Motor neuron (in vitro differentiated cells): ENCODE results near the gene SART3. TPM values are rescaled to one million over a fixed set of nuclear protein-coding genes. Genes with fewer than 3 reads are reported as not detected.

Experiments
- ATAC-seq, 8 experiments: fragments of 200-7000 bp; cut with Tn5 transposase; replicated peaks in 6 of 8; 2 replicates each; pipeline ENCODE4 v1.8.0; 2021; ENCODE audit warnings: mild to moderate bottlenecking in 8 of 8, moderate library complexity in 8 of 8
- H3K27ac ChIP-seq, 2 donors: fragments of 250-450 bp; sonication (Bioruptor Pico); 2 replicates each; pipeline ENCODE4 v1.9.0; 2021; ENCODE audit warnings: antibody characterized with exemption in 2 of 2, mild to moderate bottlenecking in 2 of 2, moderate library complexity in 1 of 2
- H3K4me1 ChIP-seq, 2 donors: fragments of 250-450 bp; sonication (Bioruptor Pico); replicated peaks in 1 of 2; 2 replicates each; pipeline ENCODE4 v1.6.1; 2021; ENCODE audit warnings: antibody characterized with exemption in 2 of 2, mild to moderate bottlenecking in 2 of 2, moderate library complexity in 1 of 2
- H3K4me3 ChIP-seq, 5 donors: fragments of 250-450 bp; sonication (Bioruptor Pico); 2 replicates each; pipeline ENCODE4 v1.9.0; 2021; ENCODE audit warnings: antibody characterized with exemption in 5 of 5, mild to moderate bottlenecking in 5 of 5, moderate library complexity in 4 of 5
- WGBS, 10 experiments: fragments of 450-650 bp; shearing (Covaris generic); methylation state at CpG; one replicate each; pipeline ENCODE4 v1.0.0; 2022; 5-methylcytosine and 5-hydroxymethylcytosine counted together
- in situ Hi-C, 9 experiments: fragments of 400-800 bp; cut with MboI; loops; one replicate each; pipeline ENCODE4 v1.15.0; 2021; ENCODE audit warnings: low sequenced_read_pairs in 9 of 9, low pct_unique_long_range_greater_than_20kb in 2 of 9; ENCODE audit not compliant: unreplicated experiment in 9 of 9
- total RNA-seq, 8 experiments: library from RNA; unstranded; fragments of 300-600 nt; gene quantifications; 2 replicates each; pipeline versions ENCODE4 v1.2.3 to v1.2.4, GENCODE V29; 2022

The SART3 gene
- total RNA-seq, 8 experiments from 2014 or later = 39.7 to 68.7 (median 46.1) TPM

GRCh38 chr12:108538616-108539195 is 22.3 kb downstream of the SART3 start:
- in situ Hi-C loops = loop anchor here in 1 of 9 experiments (25.0 kb wide), 1 partner anchor 801 kb away; no protein-coding TSS in a partner anchor
- Histone ChIP-seq H3K4me3 (no peak overlapping the region), H3K27ac (no peak overlapping the region), H3K4me1 (no peaks in the 10 kb centered on the region)
- no peak for ATAC-seq
- WGBS, 10 experiments = 71 to 100% (median 93%) methylated on average over 1 to 10 of the region's 10 CpGs

GRCh38 chr12:108538146-108538545 is 22.8 kb downstream of the SART3 start:
- in situ Hi-C loops = loop anchor here in 1 of 9 experiments (25.0 kb wide), 1 partner anchor 801 kb away; no protein-coding TSS in a partner anchor
- no peak overlapping the region for H3K27ac ChIP-seq
- no peak overlapping the region for H3K4me3 ChIP-seq
- no peaks in the 10 kb centered on the region for H3K4me1 ChIP-seq
- WGBS, 10 experiments = 66 to 93% (median 86%) methylated on average over 4 to 6 of the region's 6 CpGs; no CpG with 5 or more reads in 1 of the 10 experiments
- no peak for ATAC-seq

- peak in 1 of 8 experiments; percentile 44 for ATAC-seq
- WGBS, 10 experiments = 78 to 100% (median 96%) methylated on average over 3 to 13 of the region's 15 CpGs; no CpG with 5 or more reads in 1 of the 10 experiments
- Histone ChIP-seq H3K4me1 (peaks cover 0 to under 1% of the 10 kb centered on the region in 2 donors), H3K27ac (no peak overlapping the region), H3K4me3 (no peak overlapping the region)
- in situ Hi-C loops = loop anchor here in 1 of 9 experiments (25.0 kb wide), 1 partner anchor 795 kb away; no protein-coding TSS in a partner anchor
These were observed 28.8 kb downstream of the SART3 start for GRCh38 chr12:108531929-108532848.

- no peak overlapping the region for H3K4me3 ChIP-seq
- H3K4me1 ChIP-seq = peaks cover 0 to 6% of the 10 kb centered on the region in 2 donors
- in situ Hi-C loops = loop anchor here in 1 of 9 experiments (25.0 kb wide), 1 partner anchor 793 kb away; no protein-coding TSS in a partner anchor
- 77 to 100% (median 93%) methylated on average over 3 to 9 of the region's 9 CpGs; no CpG with 5 or more reads in 1 of the 10 experiments for WGBS, 10 experiments
- H3K27ac ChIP-seq = no peak overlapping the region
- no peak for ATAC-seq
These were observed 30.8 kb downstream of the SART3 start for GRCh38 chr12:108530161-108530560.

- in situ Hi-C loops = loop anchor here in 1 of 9 experiments (25.0 kb wide), 1 partner anchor 790 kb away; no protein-coding TSS in a partner anchor
- Histone ChIP-seq H3K4me1 (peaks cover 0 to 6% of the 10 kb centered on the region in 2 donors), H3K4me3 (no peak overlapping the region), H3K27ac (no peak overlapping the region)
- 0 to 100% (median 90%) methylated on average over 1 to 4 of the region's 6 CpGs; no CpG with 5 or more reads in 3 of the 10 experiments for WGBS, 10 experiments
- ATAC-seq = peak in 2 of 8 experiments; percentile 50 to 54
These were observed 33.8 kb downstream of the SART3 start for GRCh38 chr12:108527166-108527496.

GRCh38 chr12:108526482-108527165 is 34.3 kb downstream of the SART3 start:
- in situ Hi-C loops = loop anchor here in 1 of 9 experiments (25.0 kb wide), 1 partner anchor 789 kb away; no protein-coding TSS in a partner anchor
- Histone ChIP-seq H3K4me1 (peaks cover 0 to 6% of the 10 kb centered on the region in 2 donors), H3K4me3 (no peak overlapping the region), H3K27ac (no peak overlapping the region)
- 19 to 82% (median 40%) methylated on average over 1 to 8 of the region's 10 CpGs; no CpG with 5 or more reads in 3 of the 10 experiments for WGBS, 10 experiments
- peak in 5 of 8 experiments; percentile 11 to 74 (median 32) for ATAC-seq

GRCh38 chr12:108525681-108526080 is 35.3 kb downstream of the SART3 start:
- in situ Hi-C loops = loop anchor here in 1 of 9 experiments (25.0 kb wide), 1 partner anchor 788 kb away; no protein-coding TSS in a partner anchor
- ATAC-seq = no peak
- Histone ChIP-seq H3K27ac (no peak overlapping the region), H3K4me1 (peaks cover 0 to 6% of the 10 kb centered on the region in 2 donors), H3K4me3 (no peak overlapping the region)
- 0 to 100% (median 83%) methylated on average over 1 to 5 of the region's 5 CpGs; no CpG with 5 or more reads in 1 of the 10 experiments for WGBS, 10 experiments

- WGBS, 10 experiments = 43 to 100% (median 87%) methylated on average over 3 to 12 of the region's 14 CpGs; no CpG with 5 or more reads in 3 of the 10 experiments
- peaks cover 0 to 6% of the 10 kb centered on the region in 2 donors for H3K4me1 ChIP-seq
- ATAC-seq = no peak
- in situ Hi-C loops = loop anchor here in 1 of 9 experiments (25.0 kb wide), 1 partner anchor 586 kb away; no protein-coding TSS in a partner anchor
- no peak overlapping the region for H3K27ac ChIP-seq
- no peak overlapping the region for H3K4me3 ChIP-seq
These were observed 37.6 kb downstream of the SART3 start for GRCh38 chr12:108523365-108523764.

- Histone ChIP-seq H3K27ac (no peak overlapping the region), H3K4me1 (peaks cover 4 to 7% of the 10 kb centered on the region in 2 donors), H3K4me3 (no peak overlapping the region)
- 40 to 100% (median 82%) methylated on average over 1 to 4 of the region's 4 CpGs; no CpG with 5 or more reads in 2 of the 10 experiments for WGBS, 10 experiments
- ATAC-seq = no peak
- in situ Hi-C loops = loop anchor here in 1 of 9 experiments (25.0 kb wide), 1 partner anchor 582 kb away; no protein-coding TSS in a partner anchor
These were observed 41.4 kb downstream of the SART3 start for GRCh38 chr12:108519558-108519957.

- 76 to 100% (median 93%) methylated on average over 1 to 21 of the region's 39 CpGs; no CpG with 5 or more reads in 5 of the 10 experiments for WGBS, 10 experiments
- Histone ChIP-seq H3K4me1 (peaks cover 4 to 7% of the 10 kb centered on the region in 2 donors), H3K4me3 (no peak overlapping the region), H3K27ac (no peak overlapping the region)
- no peak for ATAC-seq
- in situ Hi-C loops = loop anchor here in 1 of 9 experiments (25.0 kb wide), 1 partner anchor 582 kb away; no protein-coding TSS in a partner anchor
These were observed 42.1 kb downstream of the SART3 start for GRCh38 chr12:108518716-108519496.

- in situ Hi-C loops = loop anchor here in 1 of 9 experiments (25.0 kb wide), 1 partner anchor 581 kb away; no protein-coding TSS in a partner anchor
- Histone ChIP-seq H3K27ac (no peak overlapping the region), H3K4me3 (no peak overlapping the region), H3K4me1 (peaks cover 4 to 7% of the 10 kb centered on the region in 2 donors)
- WGBS, 10 experiments = 80 to 100% (median 90%) methylated on average over 1 to 12 of the region's 24 CpGs; no CpG with 5 or more reads in 4 of the 10 experiments
- ATAC-seq = no peak
These were observed 42.8 kb downstream of the SART3 start for GRCh38 chr12:108518101-108518715.
